Measurements from ENCODE around the gene KREMEN1.

Gene KREMEN1

DNA sequence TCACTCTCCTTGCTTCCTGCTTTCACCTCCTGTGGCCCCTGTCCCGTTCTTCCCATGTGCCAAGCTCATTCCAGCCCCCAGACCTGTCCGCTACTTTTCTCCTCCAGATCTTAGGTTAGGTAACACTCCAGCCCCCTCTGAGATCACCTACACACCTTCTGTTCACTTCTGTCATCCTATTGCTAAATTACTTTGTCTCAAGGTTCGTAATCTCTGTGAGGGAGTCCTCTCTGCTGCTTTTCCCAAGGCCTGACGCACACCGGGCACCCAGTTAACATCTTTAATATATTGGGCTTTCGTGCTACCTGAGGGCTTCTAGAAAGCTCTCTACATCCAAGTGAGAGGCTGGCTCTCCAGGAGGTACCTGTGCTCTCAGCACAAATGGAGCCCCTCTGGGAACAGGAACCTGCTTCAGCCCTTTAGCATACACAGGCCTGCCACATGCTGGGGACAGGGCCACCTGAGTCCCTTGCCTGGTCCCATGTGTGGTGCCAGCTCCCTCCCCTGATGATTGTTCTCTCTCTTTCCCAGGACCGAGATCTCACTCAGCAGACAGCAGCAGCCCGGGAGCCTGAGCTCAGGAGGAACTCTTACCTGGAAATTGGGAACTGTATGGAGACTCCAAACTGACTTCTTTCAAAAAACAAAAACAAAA is 19.7 kb upstream of the KREMEN1 start:
- peaks cover 24% of the 10 kb centered on the region; the same call in 1 of the 2 replicates for H3K4me1 ChIP-seq (ENCODE audit: insufficient read depth, low read length)
- peaks cover 32% of the 10 kb centered on the region for H3K36me3 ChIP-seq (ENCODE audit: insufficient read depth, low read depth, low read length)
- H3K4me3 ChIP-seq (ENCODE audit: low read length): no peak overlapping the region
- 0 out of 2 replicates have a peak overlapping the region, but pooled peaks have one; percentile 30 for H3K9ac ChIP-seq (ENCODE audit: low read depth, low read length)
- H3K27me3 ChIP-seq (ENCODE audit: insufficient read depth, low read length): no peaks in the 10 kb centered on the region
- H3K9me3 ChIP-seq (ENCODE audit: insufficient read depth, low read depth, low read length): no peaks in the 10 kb centered on the region
- no peak overlapping the region for H3K27ac ChIP-seq (ENCODE audit: low read length)

DNA sequence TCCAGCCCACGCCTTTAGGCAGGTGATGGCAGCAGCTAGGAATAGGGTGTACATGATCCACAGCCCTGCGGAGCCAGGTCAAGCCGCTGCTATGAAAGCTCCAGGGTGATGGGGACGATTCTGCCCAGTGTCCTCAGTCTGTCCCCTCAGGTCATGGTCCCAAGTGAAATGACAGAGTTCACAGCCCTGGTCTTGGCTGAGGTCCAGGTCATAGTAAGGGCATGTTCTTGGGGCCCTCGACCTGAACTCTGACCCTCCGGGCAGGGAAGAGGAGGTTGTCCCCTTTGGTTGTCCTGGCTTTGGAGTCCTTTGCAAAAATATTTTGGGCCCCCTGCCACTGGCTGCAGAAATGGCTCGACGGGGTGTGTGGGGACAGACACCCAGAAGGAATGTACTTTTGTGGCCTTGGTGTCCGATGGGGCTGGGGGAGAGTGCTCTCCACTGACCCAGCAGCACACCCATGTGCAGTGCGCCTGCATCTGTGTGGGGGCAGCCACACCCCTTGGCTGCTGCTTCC is 18.5 kb upstream of the KREMEN1 start:
- no peak overlapping the region for H3K4me3 ChIP-seq (ENCODE audit: low read length)
- H3K27ac ChIP-seq (ENCODE audit: low read length): no peak overlapping the region
- peaks cover 20% of the 10 kb centered on the region for H3K36me3 ChIP-seq (ENCODE audit: insufficient read depth, low read depth, low read length)
- H3K9ac ChIP-seq (ENCODE audit: low read depth, low read length): no peak overlapping the region
- H3K4me1 ChIP-seq (ENCODE audit: insufficient read depth, low read length): peaks cover 24% of the 10 kb centered on the region; the same call in 1 of the 2 replicates
- H3K27me3 ChIP-seq (ENCODE audit: insufficient read depth, low read length): no peaks in the 10 kb centered on the region
- no peaks in the 10 kb centered on the region for H3K9me3 ChIP-seq (ENCODE audit: insufficient read depth, low read depth, low read length)

DNA sequence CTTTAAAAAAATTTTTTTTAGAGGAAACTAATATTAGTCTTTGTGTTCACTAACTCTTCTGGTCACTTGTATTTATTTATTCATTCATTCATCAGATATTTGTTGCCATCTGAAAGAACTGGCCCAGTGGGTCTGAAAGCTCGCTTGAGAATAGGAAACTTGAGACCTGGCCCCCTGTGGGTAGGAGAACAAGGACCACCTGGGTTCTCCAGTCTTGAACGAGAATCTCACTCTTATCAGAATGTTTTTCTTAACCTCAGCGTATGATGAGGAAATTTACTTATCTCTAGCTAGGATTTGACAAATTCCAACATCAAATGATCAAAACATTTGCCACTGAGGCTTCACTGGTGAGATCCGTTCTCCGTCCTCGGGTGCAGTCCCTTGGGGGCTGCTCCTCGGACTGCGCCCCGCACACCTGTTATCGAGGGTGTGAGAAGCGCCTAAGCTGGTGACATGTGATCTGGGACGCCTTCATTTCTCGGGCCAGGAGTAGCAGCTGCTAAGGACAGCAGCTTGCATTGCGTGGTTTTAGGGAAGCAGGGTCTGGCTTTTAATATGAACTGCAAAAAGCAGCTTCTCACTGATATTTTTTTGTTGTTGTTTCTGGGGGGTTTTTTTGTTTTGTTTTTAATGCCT is 17.5 kb upstream of the KREMEN1 start:
- Histone ChIP-seq H3K27ac (ENCODE audit: low read length) (no peak overlapping the region), H3K4me3 (ENCODE audit: low read length) (peak overlapping the region; percentile 44; the same call in 1 of the 2 replicates), H3K27me3 (ENCODE audit: insufficient read depth, low read length) (no peaks in the 10 kb centered on the region)

DNA sequence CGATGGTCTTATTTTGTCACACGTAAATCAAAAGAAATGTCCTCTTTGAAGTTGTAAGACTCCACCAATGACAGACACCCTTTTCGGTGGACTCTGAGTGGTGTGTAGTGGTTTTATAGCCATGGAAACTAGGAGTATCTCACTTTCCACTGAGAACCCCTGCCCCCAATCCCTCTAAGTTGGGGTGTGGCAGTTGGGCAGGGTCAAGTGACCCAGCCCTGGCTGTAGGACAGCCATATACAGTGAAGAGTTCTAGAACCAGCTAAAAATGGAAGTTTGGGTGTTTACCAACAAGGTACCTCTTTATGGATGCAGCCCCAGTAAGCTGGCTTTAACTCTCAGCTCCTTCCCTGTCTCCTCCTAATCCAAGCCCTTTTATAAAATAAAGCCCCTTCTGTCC is 16.4 kb upstream of the KREMEN1 start:
- no peak overlapping the region for H3K4me3 ChIP-seq (ENCODE audit: low read length)
- peaks cover 24% of the 10 kb centered on the region; the same call in 1 of the 2 replicates for H3K4me1 ChIP-seq (ENCODE audit: insufficient read depth, low read length)
- no peak overlapping the region for H3K27ac ChIP-seq (ENCODE audit: low read length)
- no peaks in the 10 kb centered on the region for H3K9me3 ChIP-seq (ENCODE audit: insufficient read depth, low read depth, low read length)
- H3K27me3 ChIP-seq (ENCODE audit: insufficient read depth, low read length): no peaks in the 10 kb centered on the region
- H3K9ac ChIP-seq (ENCODE audit: low read depth, low read length): no peak overlapping the region
- H3K36me3 ChIP-seq (ENCODE audit: insufficient read depth, low read depth, low read length): no peaks in the 10 kb centered on the region

More for the DNA sequence above, 17.5 kb upstream of the KREMEN1 start:
- Histone ChIP-seq H3K36me3 (ENCODE audit: insufficient read depth, low read depth, low read length) (peaks cover 10% of the 10 kb centered on the region), H3K4me1 (ENCODE audit: insufficient read depth, low read length) (peaks cover 24% of the 10 kb centered on the region; the same call in 1 of the 2 replicates), H3K9ac (ENCODE audit: low read depth, low read length) (peak overlapping the region; percentile 1; the same call in 1 of the 2 replicates), H3K9me3 (ENCODE audit: insufficient read depth, low read depth, low read length) (no peaks in the 10 kb centered on the region)

DNA sequence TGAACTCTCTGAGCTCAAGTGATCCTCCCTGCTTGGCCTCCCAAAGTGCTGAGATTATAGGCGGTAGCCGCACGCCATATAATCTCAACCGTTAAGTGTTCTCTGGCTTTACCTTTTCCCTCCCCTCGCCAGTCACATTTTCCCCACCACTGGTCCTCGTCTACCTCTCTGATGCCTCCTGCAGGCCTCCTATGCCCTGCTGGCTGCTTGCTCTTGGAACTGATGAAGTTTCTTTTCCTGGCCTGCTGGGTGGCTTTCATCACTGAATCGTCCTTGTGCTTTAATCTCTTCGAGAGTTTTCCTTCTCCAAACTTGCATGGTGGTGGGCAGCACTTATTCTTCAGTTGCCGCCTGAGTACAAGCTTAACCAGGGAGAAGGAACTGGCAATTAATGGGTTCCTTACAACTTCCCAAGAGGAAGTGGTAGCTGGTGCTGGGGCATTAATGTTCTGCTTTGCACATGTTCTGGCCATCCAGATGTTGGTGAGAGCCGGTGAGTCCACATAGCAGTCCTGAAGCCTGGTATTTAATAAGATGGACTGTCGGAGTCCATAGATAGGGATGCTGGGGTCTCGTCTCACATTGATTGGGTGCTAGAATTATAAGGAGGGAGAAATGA is 12.5 kb upstream of the KREMEN1 start:
- no peaks in the 10 kb centered on the region for H3K36me3 ChIP-seq (ENCODE audit: insufficient read depth, low read depth, low read length)
- H3K27ac ChIP-seq (ENCODE audit: low read length): no peak overlapping the region
- peaks cover 8% of the 10 kb centered on the region; the same call in 1 of the 2 replicates for H3K4me1 ChIP-seq (ENCODE audit: insufficient read depth, low read length)
- H3K27me3 ChIP-seq (ENCODE audit: insufficient read depth, low read length): no peaks in the 10 kb centered on the region
- no peak overlapping the region for H3K4me3 ChIP-seq (ENCODE audit: low read length)
- no peak overlapping the region for H3K9ac ChIP-seq (ENCODE audit: low read depth, low read length)
- H3K9me3 ChIP-seq (ENCODE audit: insufficient read depth, low read depth, low read length): no peaks in the 10 kb centered on the region

DNA sequence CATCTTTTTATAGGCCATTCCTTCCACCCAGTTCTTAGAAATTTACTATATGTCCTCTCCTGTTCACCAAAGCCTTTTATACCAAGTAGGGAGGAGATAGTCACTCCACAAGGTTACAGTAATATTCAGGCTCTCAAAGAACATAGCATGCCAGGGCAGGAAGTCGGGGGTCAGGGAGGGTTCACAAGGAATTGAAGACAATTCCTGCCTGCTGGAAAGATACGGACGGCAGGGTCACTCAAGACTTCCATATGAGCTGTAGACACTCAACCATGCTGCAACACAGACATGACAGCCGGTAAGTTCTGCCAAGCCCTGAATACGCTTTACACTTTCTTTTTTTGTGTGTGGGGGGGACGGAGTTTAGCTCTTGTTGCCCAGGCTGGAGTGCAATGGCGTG is 11.9 kb upstream of the KREMEN1 start:
- no peaks in the 10 kb centered on the region for H3K27me3 ChIP-seq (ENCODE audit: insufficient read depth, low read length)
- H3K4me1 ChIP-seq (ENCODE audit: insufficient read depth, low read length): peaks cover 3% of the 10 kb centered on the region; the same call in 1 of the 2 replicates
- H3K36me3 ChIP-seq (ENCODE audit: insufficient read depth, low read depth, low read length): no peaks in the 10 kb centered on the region
- no peak overlapping the region for H3K27ac ChIP-seq (ENCODE audit: low read length)
- H3K9me3 ChIP-seq (ENCODE audit: insufficient read depth, low read depth, low read length): no peaks in the 10 kb centered on the region
- H3K9ac ChIP-seq (ENCODE audit: low read depth, low read length): no peak overlapping the region
- no peak overlapping the region for H3K4me3 ChIP-seq (ENCODE audit: low read length)

DNA sequence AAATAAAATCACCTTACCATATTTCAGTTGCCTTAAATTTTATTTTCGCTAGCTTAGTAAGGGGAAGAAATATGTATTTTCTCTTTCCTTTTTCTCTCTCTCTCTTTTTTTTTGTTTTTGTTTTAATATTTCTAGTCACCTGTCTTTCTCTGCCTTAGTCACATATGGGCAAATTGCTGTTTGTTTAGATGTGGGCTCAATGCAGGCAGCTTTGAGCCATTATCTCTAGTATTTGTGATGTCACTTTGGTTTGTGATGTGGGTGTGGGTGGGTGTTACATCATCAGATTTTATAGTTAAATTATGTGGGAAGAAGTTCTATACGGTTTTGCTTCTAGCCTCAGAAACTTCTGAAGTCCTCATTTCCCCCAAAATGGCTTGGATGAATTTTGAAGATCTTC is 11.1 kb upstream of the KREMEN1 start, which contains the start of gene C22orf31:
TSS of gene C22orf31 (minus strand) at position 59 of the 400 bp plus-strand sequence. CDS start at position 20, 39 bp downstream.
- Histone ChIP-seq H3K4me3 (ENCODE audit: low read length) (no peak within 1 kb of the TSS), H3K9ac (ENCODE audit: low read depth, low read length) (no peak within 1 kb of the TSS), H3K27me3 (ENCODE audit: insufficient read depth, low read length) (no peaks in the 10 kb centered on the region), H3K27ac (ENCODE audit: low read length) (no peak within 1 kb of the TSS), H3K9me3 (ENCODE audit: insufficient read depth, low read depth, low read length) (no peaks in the 10 kb centered on the region), H3K36me3 (ENCODE audit: insufficient read depth, low read depth, low read length) (no peaks in the 10 kb centered on the region), H3K4me1 (ENCODE audit: insufficient read depth, low read length) (peaks cover 3% of the 10 kb centered on the region; the same call in 1 of the 2 replicates)

- Histone ChIP-seq H3K27me3 (ENCODE audit: insufficient read depth, low read length) (no peaks in the 10 kb centered on the region), H3K9me3 (ENCODE audit: insufficient read depth, low read depth, low read length) (no peaks in the 10 kb centered on the region), H3K36me3 (ENCODE audit: insufficient read depth, low read depth, low read length) (no peaks in the 10 kb centered on the region), H3K4me1 (ENCODE audit: insufficient read depth, low read length) (peaks cover 3% of the 10 kb centered on the region; the same call in 1 of the 2 replicates), H3K27ac (ENCODE audit: low read length) (no peak overlapping the region), H3K4me3 (ENCODE audit: low read length) (no peak overlapping the region), H3K9ac (ENCODE audit: low read depth, low read length) (no peak overlapping the region)
Measured at GRCh38 chr22:29062286-29062821, 10.5 kb upstream of the KREMEN1 start.

GRCh38 chr22:29065468-29066190 is 7.2 kb upstream of the KREMEN1 start:
- Histone ChIP-seq H3K9ac (ENCODE audit: low read depth, low read length) (no peak overlapping the region), H3K4me1 (ENCODE audit: insufficient read depth, low read length) (peaks cover 3% of the 10 kb centered on the region; the same call in 1 of the 2 replicates), H3K36me3 (ENCODE audit: insufficient read depth, low read depth, low read length) (no peaks in the 10 kb centered on the region), H3K27ac (ENCODE audit: low read length) (no peak overlapping the region), H3K9me3 (ENCODE audit: insufficient read depth, low read depth, low read length) (no peaks in the 10 kb centered on the region), H3K27me3 (ENCODE audit: insufficient read depth, low read length) (peaks cover 17% of the 10 kb centered on the region), H3K4me3 (ENCODE audit: low read length) (no peak overlapping the region)

- no peak overlapping the region for H3K9ac ChIP-seq (ENCODE audit: low read depth, low read length)
- peaks cover 7% of the 10 kb centered on the region; the same call in 1 of the 2 replicates for H3K4me1 ChIP-seq (ENCODE audit: insufficient read depth, low read length)
- H3K36me3 ChIP-seq (ENCODE audit: insufficient read depth, low read depth, low read length): no peaks in the 10 kb centered on the region
- no peaks in the 10 kb centered on the region for H3K9me3 ChIP-seq (ENCODE audit: insufficient read depth, low read depth, low read length)
- peaks cover 52% of the 10 kb centered on the region for H3K27me3 ChIP-seq (ENCODE audit: insufficient read depth, low read length)
- H3K27ac ChIP-seq (ENCODE audit: low read length): no peak overlapping the region
- H3K4me3 ChIP-seq (ENCODE audit: low read length): no peak overlapping the region
Measured at GRCh38 chr22:29069463-29069862, 3.4 kb upstream of the KREMEN1 start.

- H3K4me3 ChIP-seq (ENCODE audit: low read length): no peak overlapping the region
- no peak overlapping the region for H3K9ac ChIP-seq (ENCODE audit: low read depth, low read length)
- no peak overlapping the region for H3K27ac ChIP-seq (ENCODE audit: low read length)
- H3K36me3 ChIP-seq (ENCODE audit: insufficient read depth, low read depth, low read length): no peaks in the 10 kb centered on the region
- H3K27me3 ChIP-seq (ENCODE audit: insufficient read depth, low read length): peaks cover 62% of the 10 kb centered on the region
- peaks cover 7% of the 10 kb centered on the region; the same call in 1 of the 2 replicates for H3K4me1 ChIP-seq (ENCODE audit: insufficient read depth, low read length)
- no peaks in the 10 kb centered on the region for H3K9me3 ChIP-seq (ENCODE audit: insufficient read depth, low read depth, low read length)
Measured at GRCh38 chr22:29070490-29070889, 2.3 kb upstream of the KREMEN1 start.
